IPS-20b (cell line): ENCODE data around the gene LSS.
"Not testable (repeated sequence)": the region's sequence is repeated elsewhere in the genome, so short reads cannot be mapped to it uniquely, and the experiment has no call there.

Experiments used
- H3K27ac ChIP-seq: one replicate; pipeline ENCODE4 v1.5.1; 2013; ENCODE audit warnings: low read length
- H3K27me3 ChIP-seq: 2 replicates; pipeline ENCODE4 v1.6.1; 2013; ENCODE audit warnings: mild to moderate bottlenecking, low read length, inconsistent platforms; ENCODE audit not compliant: insufficient read depth
- H3K36me3 ChIP-seq: 2 replicates; pipeline ENCODE4 v1.6.1; 2013; ENCODE audit warnings: low read depth, mild to moderate bottlenecking, inconsistent platforms, low read length, moderate library complexity; ENCODE audit not compliant: insufficient read depth
- H3K4me1 ChIP-seq: 2 replicates; pipeline ENCODE4 v1.6.1; 2013; ENCODE audit warnings: mild to moderate bottlenecking, control low read depth, inconsistent platforms, low read length, moderate library complexity; ENCODE audit not compliant: insufficient read depth
- H3K4me3 ChIP-seq: 2 replicates; pipeline ENCODE4 v1.5.1; 2013; ENCODE audit warnings: mild to moderate bottlenecking, low read length, inconsistent platforms
- H3K9ac ChIP-seq: 2 replicates; pipeline ENCODE4 v1.6.1; 2013; ENCODE audit warnings: low read depth, mild to moderate bottlenecking, inconsistent platforms, low read length, moderate library complexity
- H3K9me3 ChIP-seq: 2 replicates; pipeline ENCODE4 v1.6.1; 2013; ENCODE audit warnings: mild to moderate bottlenecking, low read depth, low read length, inconsistent platforms; ENCODE audit not compliant: insufficient read depth

The LSS gene

GRCh38 chr21:46140352-46141003, 88.1 kb downstream of the LSS start:
- H3K36me3 ChIP-seq, H3K9ac ChIP-seq, H3K27me3 ChIP-seq, H3K9me3 ChIP-seq, H3K4me1 ChIP-seq, H3K4me3 ChIP-seq, H3K27ac ChIP-seq: not testable (repeated sequence)

GRCh38 chr21:46139686-46140085, 88.9 kb downstream of the LSS start:
- no peak overlapping the region for H3K9ac ChIP-seq
- H3K9me3 ChIP-seq = no peaks in the 10 kb centered on the region
- H3K27me3 ChIP-seq = no peaks in the 10 kb centered on the region
- no peak overlapping the region for H3K4me3 ChIP-seq
- no peaks in the 10 kb centered on the region for H3K36me3 ChIP-seq
- no peaks in the 10 kb centered on the region for H3K4me1 ChIP-seq
- H3K27ac ChIP-seq = no peak overlapping the region

GRCh38 chr21:46138383-46138970, 90.1 kb downstream of the LSS start:
- Histone ChIP-seq H3K36me3 (no peaks in the 10 kb centered on the region), H3K27ac (no peak overlapping the region), H3K9ac (no peak overlapping the region)

More at GRCh38 chr21:46138383-46138970, 90.1 kb downstream of the LSS start:
- no peaks in the 10 kb centered on the region for H3K27me3 ChIP-seq
- no peaks in the 10 kb centered on the region for H3K9me3 ChIP-seq
- H3K4me1 ChIP-seq = no peaks in the 10 kb centered on the region
- H3K4me3 ChIP-seq = no peak overlapping the region
